ENCODE results near the gene OGDH.

Gene OGDH

DNA sequence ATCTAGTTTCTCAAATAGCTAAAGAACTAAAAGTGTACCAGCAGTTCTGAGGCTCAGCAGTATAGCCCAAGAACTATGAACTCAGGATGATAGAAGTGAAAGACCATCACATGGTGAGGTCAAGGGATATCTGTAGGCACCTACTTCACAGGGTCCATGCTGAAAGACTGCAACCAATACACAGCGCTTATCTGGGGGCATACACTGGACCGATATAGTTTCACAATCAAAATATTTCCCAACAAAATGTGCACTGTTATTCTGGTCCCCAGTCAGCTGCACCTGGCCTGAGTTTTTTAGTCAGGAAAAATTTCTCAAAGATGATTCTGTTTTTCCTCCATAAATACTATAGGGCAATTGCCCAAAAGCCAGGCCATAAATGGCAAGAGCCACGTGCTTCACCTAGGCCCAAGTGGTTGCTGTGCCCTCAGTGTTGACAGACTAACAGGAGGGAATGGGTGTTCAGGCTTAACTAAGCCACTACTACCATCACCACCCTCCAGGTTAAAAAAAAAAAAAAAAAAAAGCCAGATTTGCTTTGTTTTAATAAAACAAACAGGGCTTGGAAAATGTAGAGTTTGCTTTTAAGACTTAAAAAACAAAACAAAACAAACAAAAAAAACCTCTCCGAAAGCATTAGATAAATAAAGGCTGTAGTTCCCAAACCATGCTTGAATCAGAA lies 58.5 kb downstream of the OGDH start:
- in situ Hi-C loops (cut with MboI; ENCODE audit: low sequenced_read_pairs) = no loop called here

DNA sequence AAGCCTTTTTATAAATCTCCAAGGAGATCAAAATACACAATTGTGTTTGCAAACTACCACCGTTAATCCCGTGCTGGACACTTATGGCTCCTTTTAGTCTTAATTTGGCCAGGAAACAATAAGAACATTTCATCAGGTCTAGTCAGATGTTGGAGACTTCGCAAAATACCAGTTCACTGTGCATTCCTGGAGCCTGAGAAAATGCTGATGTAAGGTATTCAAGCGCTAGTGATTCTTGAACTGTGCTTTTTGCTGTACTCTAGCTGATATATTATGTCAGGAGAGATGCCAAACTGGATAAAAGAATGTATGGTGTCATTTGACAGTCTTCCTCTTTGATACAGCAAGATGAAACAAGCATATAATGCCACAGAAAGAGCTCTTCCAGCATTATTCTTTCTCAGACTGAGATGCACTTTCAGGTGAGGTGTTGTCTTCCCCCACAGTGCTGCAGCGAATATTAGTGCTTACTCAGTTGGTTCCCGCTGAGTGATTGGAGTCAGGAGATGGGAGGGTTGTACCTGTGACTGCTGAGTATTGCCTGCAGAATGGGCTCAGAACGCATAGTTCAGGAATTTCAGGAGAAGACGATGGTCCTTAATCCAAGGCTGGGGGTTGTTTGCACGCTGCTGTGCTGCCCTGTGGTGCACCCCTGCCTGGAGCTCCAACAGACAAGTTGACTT lies 59.2 kb downstream of the OGDH start:
- in situ Hi-C loops (cut with MboI; ENCODE audit: low sequenced_read_pairs) = no loop called here

- in situ Hi-C loops (cut with MboI; ENCODE audit: low sequenced_read_pairs) = no loop called here
Measured at GRCh38 chr7:44666566-44666965, 60.1 kb downstream of the OGDH start.

DNA sequence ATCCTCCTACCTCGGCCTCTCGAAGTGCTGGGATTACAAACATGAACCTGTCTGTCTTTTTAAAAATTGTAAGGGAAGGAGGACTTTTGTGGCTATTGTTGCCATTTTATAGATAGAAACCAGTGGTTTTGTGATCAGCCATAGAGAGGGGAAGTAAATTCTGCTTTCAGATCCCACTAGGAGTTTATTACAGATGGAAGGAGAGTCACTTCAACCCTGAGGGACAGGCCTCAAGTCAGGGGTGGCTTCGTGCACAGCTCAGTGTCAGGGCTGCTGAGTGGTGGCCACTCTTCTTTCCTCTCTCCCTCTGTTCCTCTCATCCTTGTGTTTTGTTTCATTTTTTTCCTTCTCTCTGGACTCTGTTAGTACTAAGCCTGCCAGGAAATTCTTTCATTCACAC lies 60.8 kb downstream of the OGDH start:
- in situ Hi-C loops (cut with MboI; ENCODE audit: low sequenced_read_pairs) = no loop called here

GRCh38 chr7:44671069-44671468 lies 64.6 kb downstream of the OGDH start:
- in situ Hi-C loops (cut with MboI; ENCODE audit: low sequenced_read_pairs) = no loop called here

- in situ Hi-C loops (cut with MboI; ENCODE audit: low sequenced_read_pairs) = no loop called here
Measured at GRCh38 chr7:44673324-44673723, 66.9 kb downstream of the OGDH start.

DNA sequence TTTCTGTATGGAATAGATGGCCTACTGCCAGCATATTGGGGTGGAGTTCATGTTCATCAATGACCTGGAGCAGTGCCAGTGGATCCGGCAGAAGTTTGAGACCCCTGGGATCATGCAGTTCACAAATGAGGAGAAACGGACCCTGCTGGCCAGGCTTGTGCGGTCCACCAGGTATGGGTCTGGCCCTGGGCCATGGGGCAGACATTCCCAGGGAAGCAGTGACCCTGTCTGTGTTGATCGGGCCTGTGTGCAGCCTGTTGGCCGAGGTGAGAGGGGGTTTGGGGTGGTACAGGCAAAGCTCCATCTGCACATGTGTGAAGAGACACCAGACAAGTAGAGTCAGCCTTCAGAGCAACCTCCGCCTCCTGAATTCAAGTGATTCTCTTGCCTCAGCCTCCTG lies 67.3 kb downstream of the OGDH start:
- in situ Hi-C loops (cut with MboI; ENCODE audit: low sequenced_read_pairs) = no loop called here

DNA sequence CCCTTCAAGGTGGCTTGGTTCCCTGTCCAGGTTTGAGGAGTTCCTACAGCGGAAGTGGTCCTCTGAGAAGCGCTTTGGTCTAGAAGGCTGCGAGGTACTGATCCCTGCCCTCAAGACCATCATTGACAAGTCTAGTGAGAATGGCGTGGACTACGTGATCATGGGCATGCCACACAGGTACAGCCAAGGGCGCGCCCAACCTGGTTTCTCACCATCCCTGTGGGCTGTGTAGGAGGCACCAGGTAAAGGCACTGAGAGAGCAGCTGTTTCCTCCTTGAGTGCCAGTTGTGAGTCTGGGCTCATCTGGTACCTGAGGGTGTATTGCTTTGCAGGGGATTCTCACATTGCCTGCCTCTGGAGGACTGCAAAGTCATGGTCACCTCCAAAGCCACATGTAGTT lies 68.0 kb downstream of the OGDH start:
- in situ Hi-C loops (cut with MboI; ENCODE audit: low sequenced_read_pairs) = no loop called here

GRCh38 chr7:44676776-44677175 lies 70.3 kb downstream of the OGDH start:
- in situ Hi-C loops (cut with MboI; ENCODE audit: low sequenced_read_pairs) = no loop called here

DNA sequence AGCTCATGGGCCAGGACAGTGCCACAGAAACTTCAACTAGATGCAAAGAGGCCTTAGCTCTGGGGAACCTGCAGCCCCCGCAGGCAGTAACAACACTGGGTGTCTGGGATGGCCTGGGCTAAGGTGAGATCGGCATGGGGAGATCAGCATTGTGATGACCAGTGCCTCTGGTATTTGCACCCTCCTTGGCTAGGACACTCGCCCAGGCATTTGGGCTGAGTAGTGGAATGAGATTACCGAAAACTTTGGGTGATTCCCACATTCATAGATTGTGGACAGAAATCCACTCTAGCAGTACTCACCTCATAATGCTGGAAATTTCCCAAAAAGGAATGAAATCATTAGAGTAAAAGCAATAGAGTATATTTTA lies 71.7 kb downstream of the OGDH start:
- in situ Hi-C loops (cut with MboI; ENCODE audit: low sequenced_read_pairs) = no loop called here

GRCh38 chr7:44678471-44679179 lies 72.2 kb downstream of the OGDH start:
- in situ Hi-C loops (cut with MboI; ENCODE audit: low sequenced_read_pairs) = no loop called here

GRCh38 chr7:44681645-44682044 lies 75.2 kb downstream of the OGDH start:
- in situ Hi-C loops (cut with MboI; ENCODE audit: low sequenced_read_pairs) = no loop called here

DNA sequence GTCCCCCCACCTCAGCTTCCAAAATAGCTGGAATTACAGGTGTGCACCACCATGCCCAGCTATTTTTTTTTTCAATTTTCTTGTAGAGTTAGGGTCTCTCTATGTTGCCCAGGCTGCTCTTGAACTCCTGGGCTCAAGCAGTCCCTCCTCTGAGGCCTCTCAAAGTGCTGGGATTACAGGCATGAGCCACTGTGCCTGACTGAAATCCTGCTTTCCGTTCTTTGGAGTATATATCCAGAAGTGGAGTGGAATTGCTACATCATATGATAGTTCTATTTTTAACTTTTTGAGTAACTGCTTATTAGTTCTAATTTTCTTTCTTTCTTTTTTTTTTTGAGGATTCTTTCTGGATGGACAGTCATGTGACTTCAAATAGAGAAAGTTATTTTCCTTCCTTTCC lies 79.3 kb downstream of the OGDH start:
- in situ Hi-C loops (cut with MboI; ENCODE audit: low sequenced_read_pairs) = no loop called here

GRCh38 chr7:44689427-44689826 lies 83.0 kb downstream of the OGDH start:
- in situ Hi-C loops (cut with MboI; ENCODE audit: low sequenced_read_pairs) = no loop called here

- in situ Hi-C loops (cut with MboI; ENCODE audit: low sequenced_read_pairs) = no loop called here
Measured at GRCh38 chr7:44693641-44694313, 87.3 kb downstream of the OGDH start.

DNA sequence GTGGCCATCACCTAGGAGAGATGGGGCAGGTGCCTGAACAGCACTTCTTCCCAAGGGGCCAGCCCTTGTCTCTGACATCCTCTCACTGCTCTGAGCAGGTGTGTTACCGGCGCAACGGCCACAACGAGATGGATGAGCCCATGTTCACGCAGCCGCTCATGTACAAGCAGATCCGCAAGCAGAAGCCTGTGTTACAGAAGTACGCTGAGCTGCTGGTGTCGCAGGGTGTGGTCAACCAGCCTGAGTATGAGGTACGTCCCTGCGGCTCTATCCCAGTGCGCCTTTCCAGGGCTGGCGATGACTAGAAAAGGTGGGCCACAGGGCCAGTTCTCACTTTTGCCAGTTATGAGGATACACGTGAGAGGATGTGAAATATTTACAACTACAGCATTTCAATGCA lies 87.9 kb downstream of the OGDH start:
- in situ Hi-C loops (cut with MboI; ENCODE audit: low sequenced_read_pairs) = no loop called here

GRCh38 chr7:44694766-44695165 lies 88.3 kb downstream of the OGDH start:
- in situ Hi-C loops (cut with MboI; ENCODE audit: low sequenced_read_pairs) = no loop called here

GRCh38 chr7:44695756-44696155 lies 89.3 kb downstream of the OGDH start:
- in situ Hi-C loops (cut with MboI; ENCODE audit: low sequenced_read_pairs) = no loop called here

GRCh38 chr7:44696728-44697127 lies 90.3 kb downstream of the OGDH start:
- in situ Hi-C loops (cut with MboI; ENCODE audit: low sequenced_read_pairs) = no loop called here

- in situ Hi-C loops (cut with MboI; ENCODE audit: low sequenced_read_pairs) = no loop called here
Measured at GRCh38 chr7:44697136-44698045, 91.0 kb downstream of the OGDH start.
